ENCODE results near the gene ATP2B2. TPM values are rescaled to one million over a fixed set of nuclear protein-coding genes. Genes with fewer than 3 reads are reported as not detected.
"Not testable (repeated sequence)": the region's sequence is repeated elsewhere in the genome, so short reads cannot be mapped to it uniquely, and the experiment has no call there.

Gene ATP2B2
- polyA plus RNA-seq (ENCODE audit: insufficient read length): 6.6 TPM

- no peak for DNase-seq (ENCODE audit: low read depth)
These were observed at the start of gene ATP2B2 for GRCh38 chr3:10505050-10505790. Gene ATP2B2 (minus strand): TSS chr3:10505586. CDS start chr3:10449543, 56,043 bp downstream.

- DNase-seq (ENCODE audit: low read depth): no peak
These were observed 49.4 kb upstream of the ATP2B2 start for GRCh38 chr3:10554746-10555145.

- DNase-seq (ENCODE audit: low read depth): no peak
These were observed 48.8 kb upstream of the ATP2B2 start for GRCh38 chr3:10554236-10554611.

GRCh38 chr3:10553591-10554235, 48.3 kb upstream of the ATP2B2 start:
- no peak for DNase-seq (ENCODE audit: low read depth)

GRCh38 chr3:10552631-10552943, 47.2 kb upstream of the ATP2B2 start:
- no peak for DNase-seq (ENCODE audit: low read depth)

- no peak for DNase-seq (ENCODE audit: low read depth)
These were observed 46.6 kb upstream of the ATP2B2 start for GRCh38 chr3:10551821-10552630.

GRCh38 chr3:10551139-10551538, 45.8 kb upstream of the ATP2B2 start:
- no peak for DNase-seq (ENCODE audit: low read depth)

- no peak for DNase-seq (ENCODE audit: low read depth)
These were observed 45.3 kb upstream of the ATP2B2 start for GRCh38 chr3:10550705-10551104.

GRCh38 chr3:10549617-10550230, 44.3 kb upstream of the ATP2B2 start:
- DNase-seq (ENCODE audit: low read depth): no peak

- no peak for DNase-seq (ENCODE audit: low read depth)
These were observed 43.6 kb upstream of the ATP2B2 start for GRCh38 chr3:10548992-10549391.

GRCh38 chr3:10547841-10548783, 42.7 kb upstream of the ATP2B2 start:
- DNase-seq (ENCODE audit: low read depth): no peak

- no peak for DNase-seq (ENCODE audit: low read depth)
These were observed 42.0 kb upstream of the ATP2B2 start for GRCh38 chr3:10547413-10547812.

GRCh38 chr3:10546820-10547263, 41.5 kb upstream of the ATP2B2 start:
- no peak for DNase-seq (ENCODE audit: low read depth)

GRCh38 chr3:10546181-10546624, 40.8 kb upstream of the ATP2B2 start:
- no peak for DNase-seq (ENCODE audit: low read depth)

- DNase-seq (ENCODE audit: low read depth): no peak
These were observed 37.1 kb upstream of the ATP2B2 start for GRCh38 chr3:10542518-10542917.

GRCh38 chr3:10540347-10540746, 35.0 kb upstream of the ATP2B2 start:
- DNase-seq (ENCODE audit: low read depth): not testable (repeated sequence)

- no peak for DNase-seq (ENCODE audit: low read depth)
These were observed 28.7 kb upstream of the ATP2B2 start for GRCh38 chr3:10534066-10534465.

GRCh38 chr3:10533737-10534023, 28.3 kb upstream of the ATP2B2 start:
- no peak for DNase-seq (ENCODE audit: low read depth)

- DNase-seq (ENCODE audit: low read depth): no peak
These were observed 27.8 kb upstream of the ATP2B2 start for GRCh38 chr3:10532939-10533736.

- no peak for DNase-seq (ENCODE audit: low read depth)
These were observed 25.6 kb upstream of the ATP2B2 start for GRCh38 chr3:10531031-10531430.
